HG02610 (cell line): ENCODE measurements around the gene CCDC39.

ENCODE experiments used
- ATAC-seq: cut with Tn5 transposase; IDR thresholded peaks from one replicate; pipeline ENCODE4 v1.9.1; 2021; ENCODE audit warnings: mild to moderate bottlenecking, moderate library complexity; ENCODE audit not compliant: unreplicated experiment

Gene CCDC39

DNA sequence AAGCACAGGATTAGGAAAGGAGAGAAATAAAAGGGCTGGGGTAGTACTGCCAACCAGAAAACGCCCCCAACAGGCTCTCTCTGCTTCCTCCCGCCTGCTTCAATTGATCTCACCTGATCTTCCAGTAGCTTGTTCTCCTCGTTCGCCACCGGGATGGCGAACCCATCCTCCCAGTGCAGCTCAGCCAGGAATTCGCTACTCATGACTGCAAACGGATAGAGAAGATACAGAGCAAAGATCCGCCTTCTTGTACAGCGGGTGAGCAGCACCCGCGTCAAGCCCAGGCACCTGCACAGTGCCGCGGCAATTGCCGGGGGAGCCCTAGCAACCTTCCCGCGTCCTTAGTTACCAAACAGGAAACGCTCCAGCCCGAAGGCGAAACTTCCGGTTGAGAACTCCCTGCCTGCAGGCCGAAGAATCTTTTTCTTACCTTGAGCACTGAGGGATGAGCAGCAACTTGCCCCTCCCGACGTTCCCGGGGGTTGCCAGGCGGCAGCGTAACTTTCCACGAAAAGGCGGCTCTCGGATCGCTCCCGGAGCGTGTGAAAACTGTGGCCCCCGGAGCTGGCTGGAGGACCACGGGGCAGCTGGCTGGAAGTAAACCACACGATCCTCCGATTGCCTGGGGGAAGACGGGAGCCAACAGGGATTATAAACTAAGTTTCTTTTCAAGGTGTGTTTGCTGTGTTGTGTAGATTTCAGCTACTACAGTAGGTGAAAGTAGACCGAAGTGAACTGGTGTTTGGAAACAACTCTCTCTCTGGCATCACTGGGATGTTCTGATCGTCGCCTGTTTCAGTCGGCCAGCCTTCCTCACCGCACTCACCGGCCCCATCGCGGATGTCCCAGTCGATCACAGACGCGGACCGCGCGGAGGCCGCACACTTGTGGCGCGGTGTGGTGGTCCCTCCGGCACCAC is at the start of gene CCDC39:
Gene CCDC39, minus strand, starts transcription at position 312 of the 919 bp plus-strand sequence. Its CDS starts 109 bp downstream, at position 203.
- ATAC-seq: peak; percentile 98

DNA sequence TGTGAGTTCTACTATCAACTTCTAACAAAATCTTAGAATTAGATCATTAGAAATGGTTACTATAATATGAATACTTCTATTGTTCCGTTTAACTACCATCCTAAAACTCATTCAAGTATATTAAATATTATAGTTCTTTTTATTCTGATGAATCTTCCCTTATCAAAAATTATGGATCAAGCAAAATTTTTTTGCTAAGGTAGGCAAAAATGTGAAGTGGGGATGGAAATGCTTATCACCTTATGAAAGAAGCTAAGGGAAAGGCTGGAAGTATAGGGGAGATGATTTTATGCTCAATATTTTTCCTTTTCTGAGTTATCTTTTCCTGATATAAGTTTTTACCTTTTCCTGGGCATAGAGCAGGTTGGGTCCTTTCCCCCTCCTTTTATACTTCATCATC is 40.7 kb upstream of the CCDC39 start:
- no peak for ATAC-seq

DNA sequence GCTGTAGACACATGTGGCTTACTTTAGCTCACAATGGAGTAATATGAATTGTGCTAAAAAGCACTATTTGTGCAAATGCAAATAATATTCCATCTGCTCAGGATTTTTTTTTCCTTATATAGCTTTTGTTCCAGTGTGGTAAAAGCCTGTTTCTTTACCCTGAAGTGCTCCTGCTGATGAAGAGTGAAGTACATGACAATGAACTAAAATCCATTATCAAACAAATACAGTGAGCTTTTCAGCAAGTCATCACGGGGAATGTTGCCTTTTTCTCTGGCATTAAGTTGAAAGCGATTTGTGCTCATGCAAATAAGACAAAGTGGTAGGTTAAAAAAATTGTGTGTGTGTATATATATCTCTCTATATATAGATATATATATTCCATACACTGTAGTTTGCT is 28.6 kb upstream of the CCDC39 start:
- no peak for ATAC-seq

GRCh38 chr3:180705619-180706018 is 26.3 kb upstream of the CCDC39 start:
- no peak for ATAC-seq

GRCh38 chr3:180704532-180704931 is 25.2 kb upstream of the CCDC39 start:
- no peak for ATAC-seq

- no peak for ATAC-seq
Observed at GRCh38 chr3:180700941-180701340, 21.7 kb upstream of the CCDC39 start.

GRCh38 chr3:180698760-180699270 is 19.5 kb upstream of the CCDC39 start:
- ATAC-seq: no peak

DNA sequence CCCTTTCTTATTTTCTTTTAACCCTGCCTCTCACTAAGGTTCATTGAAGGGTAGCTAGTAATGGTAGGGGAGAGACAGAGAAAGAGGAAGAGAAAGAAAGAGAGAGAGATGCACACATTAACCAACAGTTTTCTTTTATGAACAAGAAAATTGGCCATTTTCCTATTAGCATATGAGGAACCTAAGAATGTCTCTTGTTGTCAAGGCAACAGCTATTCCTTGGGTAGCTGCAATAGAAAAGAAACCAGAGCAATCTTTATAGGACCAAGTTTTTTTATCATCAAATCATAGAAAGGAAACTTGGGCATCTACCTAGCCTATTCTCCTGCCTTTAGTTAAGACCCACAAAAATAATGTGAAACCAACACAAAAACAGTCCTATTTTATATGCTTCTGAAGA is 15.0 kb upstream of the CCDC39 start:
- ATAC-seq: no peak

- ATAC-seq: no peak
Observed at GRCh38 chr3:180693656-180694055, 14.4 kb upstream of the CCDC39 start.

DNA sequence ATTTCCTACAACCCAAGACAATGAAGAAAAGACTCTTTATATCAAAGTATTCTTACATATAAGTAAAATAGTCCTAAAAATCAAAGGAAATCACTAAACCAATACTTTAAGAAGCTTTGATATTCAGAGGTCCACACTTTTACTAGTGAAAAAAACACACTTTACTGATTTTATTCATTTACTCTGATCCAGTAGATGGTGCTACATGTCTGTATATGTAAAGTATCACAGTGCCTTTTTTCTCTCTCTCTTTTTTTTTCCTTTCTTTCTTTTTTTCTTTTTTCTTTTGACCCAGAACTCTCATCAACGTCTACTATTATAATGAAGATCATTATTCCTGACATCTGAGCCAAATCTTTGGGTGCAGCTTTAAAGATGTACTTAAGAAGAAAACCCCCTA is 10.8 kb upstream of the CCDC39 start:
- ATAC-seq: no peak

DNA sequence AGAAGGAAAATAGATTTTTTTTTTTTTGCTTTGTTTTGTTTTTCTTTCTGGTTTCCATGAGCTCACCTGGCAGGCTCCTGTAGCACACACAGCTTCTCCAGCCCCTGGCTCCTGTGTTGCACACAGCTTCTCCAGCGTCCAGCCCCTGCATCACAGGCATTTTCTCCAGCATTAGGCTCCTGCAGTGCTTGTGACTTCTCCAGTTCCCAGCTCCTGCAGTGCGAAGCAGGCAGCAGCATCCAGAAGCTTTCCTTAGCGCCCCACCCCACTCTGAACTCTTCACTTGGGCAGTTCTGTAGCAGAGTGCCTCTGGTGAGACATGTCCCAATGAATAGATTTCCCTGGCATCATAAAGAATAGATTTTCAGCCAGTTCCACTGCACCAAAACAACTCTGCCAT is 5.5 kb upstream of the CCDC39 start:
- ATAC-seq: no peak

DNA sequence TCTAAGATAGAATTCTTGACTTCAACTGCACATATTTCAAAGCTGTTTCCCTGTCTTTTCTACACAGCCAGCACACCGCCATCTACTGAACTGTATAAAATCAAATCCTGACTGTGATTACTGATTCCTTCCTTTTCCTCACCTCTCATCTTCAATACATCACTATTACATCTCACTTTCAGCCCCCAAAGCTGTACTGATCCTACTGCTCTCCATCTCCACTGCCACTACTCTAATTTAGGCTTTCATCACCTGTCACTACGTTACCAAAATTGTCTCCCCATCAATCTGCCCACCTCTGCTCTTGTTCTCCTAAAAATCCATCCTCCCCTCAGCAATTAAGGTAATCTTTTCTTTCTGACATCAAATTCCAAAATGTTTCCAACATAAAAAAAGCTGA is 4.5 kb upstream of the CCDC39 start:
- ATAC-seq: no peak

DNA sequence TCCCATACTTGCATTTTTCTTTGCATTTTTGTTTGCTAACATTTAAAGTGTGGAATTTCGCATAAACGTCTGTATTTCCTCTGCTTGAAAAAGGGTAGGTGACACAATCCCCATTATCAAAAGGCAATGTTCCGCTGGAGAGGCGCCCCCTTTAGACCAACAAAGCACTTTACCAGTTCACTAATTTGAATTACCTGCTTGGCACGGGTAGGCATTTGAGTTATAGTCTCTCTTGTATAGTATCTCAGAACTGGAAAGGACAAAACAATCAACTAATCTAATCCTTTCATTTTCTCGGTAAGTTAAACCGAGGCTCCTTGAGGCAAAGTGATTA is 775 bp upstream of the CCDC39 start:
- peak; percentile 52 for ATAC-seq

GRCh38 chr3:180678231-180678630 is 1.1 kb downstream of the CCDC39 start:
- no peak for ATAC-seq

GRCh38 chr3:180661444-180661843 is 17.8 kb downstream of the CCDC39 start:
- no peak for ATAC-seq

DNA sequence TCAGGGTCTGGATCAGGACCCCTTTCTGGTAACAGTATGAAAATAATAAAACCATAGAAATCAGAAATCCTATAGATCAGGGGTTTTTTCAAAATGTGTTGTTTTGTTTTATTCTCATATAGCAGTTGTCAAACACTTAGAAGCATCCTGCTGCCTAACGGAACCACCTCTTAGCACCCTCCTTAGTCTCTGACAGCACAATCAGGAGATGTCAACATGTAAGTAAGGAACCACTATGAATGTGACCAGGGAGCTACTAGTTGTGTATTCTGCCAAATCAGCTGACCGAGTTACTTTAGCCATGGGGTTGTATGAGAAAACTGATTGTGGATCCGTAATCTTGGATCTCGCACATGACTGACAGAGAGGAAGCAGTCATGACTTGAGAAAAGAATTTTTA is 22.2 kb downstream of the CCDC39 start:
- no peak for ATAC-seq

- no peak for ATAC-seq
Observed at GRCh38 chr3:180656406-180656805, 22.9 kb downstream of the CCDC39 start.

GRCh38 chr3:180646187-180646790 is 33.0 kb downstream of the CCDC39 start:
- ATAC-seq: peak; percentile 77

DNA sequence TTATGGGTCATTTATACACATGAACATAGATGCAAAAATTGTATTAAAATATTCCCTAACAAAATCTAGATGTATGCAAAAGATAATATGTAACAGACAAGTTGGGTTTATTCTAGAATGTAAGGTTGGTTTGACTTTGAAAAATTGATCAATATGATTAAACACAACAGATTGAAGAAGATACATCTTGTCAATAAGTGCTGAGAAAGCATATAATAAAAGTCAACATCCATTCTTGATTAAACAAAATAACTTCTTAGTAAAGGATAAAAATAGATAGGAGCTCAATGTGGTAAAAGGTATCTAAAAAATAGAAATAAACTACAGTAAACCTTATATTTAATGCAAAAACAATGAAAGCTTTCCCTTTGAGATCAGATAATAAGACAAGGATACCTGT is 38.3 kb downstream of the CCDC39 start:
- ATAC-seq: no peak

DNA sequence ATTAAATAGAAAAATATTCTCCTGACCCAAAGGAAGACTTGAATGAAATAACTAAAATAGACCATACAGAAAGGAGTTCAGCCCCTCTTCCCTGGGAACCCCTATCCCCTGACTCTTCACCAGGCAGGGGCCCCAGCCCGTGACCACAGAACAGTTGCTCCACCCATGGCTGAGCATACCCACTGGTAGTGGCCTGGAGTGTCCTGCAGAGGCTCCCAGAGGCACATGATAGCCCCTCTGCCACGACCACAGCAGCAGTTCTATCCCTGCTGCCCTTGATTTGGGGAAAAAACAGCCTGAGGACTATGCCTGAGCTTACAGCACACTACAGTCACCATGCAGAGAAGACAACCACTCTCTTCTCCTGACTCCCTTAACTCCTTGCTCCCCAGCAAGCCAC is 45.6 kb downstream of the CCDC39 start:
- peak; percentile 50 for ATAC-seq

DNA sequence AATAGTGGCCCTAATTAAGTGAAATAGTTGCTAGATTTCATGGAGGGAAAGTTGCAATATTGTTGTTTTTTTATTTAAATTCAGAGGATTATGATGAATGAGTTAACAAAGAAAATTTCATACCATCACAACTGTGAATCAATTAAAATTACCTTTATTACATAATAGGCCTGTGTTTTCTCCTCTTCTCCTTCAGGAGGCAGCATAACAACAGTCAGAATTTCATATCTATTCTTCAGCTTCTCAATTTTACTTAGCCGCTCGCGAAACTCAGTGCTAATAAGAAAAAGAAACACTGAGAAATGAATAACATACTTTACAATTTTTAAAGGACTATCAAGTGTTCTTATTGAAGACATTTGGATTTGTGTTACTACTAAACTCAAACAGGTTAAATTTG is 48.0 kb downstream of the CCDC39 start:
- no peak for ATAC-seq

GRCh38 chr3:180630371-180630770 is 48.9 kb downstream of the CCDC39 start:
- peak; percentile 37 for ATAC-seq
